ENCODE data around the gene LRRC41.
"Not testable (repeated sequence)": the region's sequence is repeated elsewhere in the genome, so short reads cannot be mapped to it uniquely, and the experiment has no call there.

Gene LRRC41

DNA sequence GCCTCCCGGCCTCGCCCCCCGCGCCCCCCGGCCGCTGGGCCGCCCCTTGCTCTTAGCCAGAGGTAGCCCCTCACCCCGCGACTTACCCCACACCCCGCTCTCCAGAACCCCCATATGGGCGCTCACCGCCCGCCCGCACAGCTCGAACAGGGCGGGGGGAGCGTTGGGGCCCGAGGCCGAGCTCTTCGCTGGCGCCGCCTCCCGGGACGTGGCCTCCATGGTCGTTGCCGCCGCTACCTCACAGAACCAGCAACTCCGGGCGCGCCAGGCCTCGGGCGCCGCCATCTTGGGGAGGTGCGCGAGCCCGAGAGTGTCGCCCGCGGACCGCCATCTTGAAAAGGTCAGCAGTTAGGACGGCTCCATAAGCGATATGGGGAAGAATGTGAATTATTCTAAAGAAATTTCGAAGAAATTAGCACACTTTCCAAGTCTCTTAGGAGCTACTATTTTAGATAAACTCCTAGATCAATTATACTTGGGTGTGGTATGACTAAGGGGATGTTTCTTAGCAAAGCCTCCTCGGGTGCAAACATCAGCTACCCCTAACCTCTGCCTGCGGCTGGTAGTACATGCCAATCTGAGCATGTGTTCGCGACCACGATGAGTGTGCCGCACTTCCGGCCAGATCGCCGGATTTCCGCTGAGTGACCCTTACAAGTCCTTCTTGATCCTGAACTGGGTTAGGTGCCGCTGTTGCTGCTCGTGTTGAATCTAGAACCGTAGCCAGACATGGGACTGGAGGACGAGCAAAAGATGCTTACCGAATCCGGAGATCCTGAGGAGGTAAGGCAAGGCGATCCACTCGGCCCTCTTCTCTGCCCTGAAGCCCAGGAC is at the start of gene LRRC41, which contains the start of gene UQCRH:
LRRC41 (minus strand) TSS at position 579 of the 834 bp plus-strand sequence; CDS start at position 285, 294 bp downstream.
UQCRH (plus strand) TSS at position 661 of the 834 bp plus-strand sequence; CDS start at position 730, 69 bp downstream.
- peak; percentile 90 for DNase-seq

GRCh38 chr1:46352363-46352762 is 48.9 kb upstream of the LRRC41 start:
- DNase-seq: no peak

GRCh38 chr1:46345281-46345680 is 41.9 kb upstream of the LRRC41 start:
- DNase-seq: no peak

GRCh38 chr1:46344481-46344880 is 41.1 kb upstream of the LRRC41 start:
- no peak for DNase-seq

DNA sequence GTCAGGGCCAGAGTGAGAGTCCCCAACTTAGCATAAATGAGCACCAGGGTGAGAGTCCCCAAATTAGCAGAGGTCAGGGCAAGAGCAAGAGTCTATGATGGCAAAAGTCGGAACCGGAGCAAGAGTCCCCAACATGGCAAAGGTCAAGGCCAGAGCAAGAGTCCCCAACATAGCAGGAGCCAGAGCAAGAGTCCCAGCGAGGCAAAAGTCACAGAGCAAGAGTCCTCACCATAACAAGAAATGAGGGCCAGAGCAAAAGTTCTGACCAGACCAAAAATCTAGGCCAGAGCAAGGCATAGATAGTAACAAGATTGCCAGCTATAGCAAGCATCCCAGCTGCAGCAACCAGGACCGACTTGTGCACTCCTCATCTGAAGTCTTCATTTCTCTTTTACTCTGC is 40.3 kb upstream of the LRRC41 start:
- no peak for DNase-seq

GRCh38 chr1:46343351-46343695 is 39.9 kb upstream of the LRRC41 start:
- no peak for DNase-seq

DNA sequence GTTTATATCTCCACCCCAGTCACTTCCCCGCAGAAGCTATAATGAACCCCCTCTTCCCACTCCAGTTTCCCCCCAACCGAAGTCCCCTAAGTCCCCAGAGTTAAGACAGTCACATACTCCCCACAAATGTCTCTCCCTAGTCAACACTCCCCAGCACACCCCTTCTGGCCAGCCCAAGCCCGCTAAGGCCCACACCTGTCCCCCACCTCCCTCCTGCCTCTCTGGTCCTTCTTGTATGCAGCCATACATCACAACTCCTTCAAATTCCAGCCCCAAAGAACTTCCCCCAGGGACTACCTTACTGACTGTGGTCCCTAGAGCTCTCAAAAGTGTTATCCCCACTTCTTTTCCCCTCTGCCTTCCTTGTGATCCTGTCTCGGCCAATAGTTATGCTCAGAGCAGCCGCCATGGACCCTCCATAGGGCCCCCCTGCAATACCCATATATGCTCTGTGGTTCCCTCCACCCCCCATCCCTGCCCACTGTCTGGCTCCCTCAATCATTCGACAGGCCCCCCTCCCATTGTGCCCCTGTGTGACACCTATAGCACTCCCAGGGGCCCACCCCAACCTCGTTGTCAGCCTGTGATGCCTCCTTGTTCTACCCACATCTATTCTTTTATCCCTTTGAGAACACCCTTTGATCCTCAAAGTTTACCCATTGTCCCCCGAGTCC is 39.4 kb upstream of the LRRC41 start:
- no peak for DNase-seq

GRCh38 chr1:46342084-46342656 is 38.8 kb upstream of the LRRC41 start:
- DNase-seq: no peak

DNA sequence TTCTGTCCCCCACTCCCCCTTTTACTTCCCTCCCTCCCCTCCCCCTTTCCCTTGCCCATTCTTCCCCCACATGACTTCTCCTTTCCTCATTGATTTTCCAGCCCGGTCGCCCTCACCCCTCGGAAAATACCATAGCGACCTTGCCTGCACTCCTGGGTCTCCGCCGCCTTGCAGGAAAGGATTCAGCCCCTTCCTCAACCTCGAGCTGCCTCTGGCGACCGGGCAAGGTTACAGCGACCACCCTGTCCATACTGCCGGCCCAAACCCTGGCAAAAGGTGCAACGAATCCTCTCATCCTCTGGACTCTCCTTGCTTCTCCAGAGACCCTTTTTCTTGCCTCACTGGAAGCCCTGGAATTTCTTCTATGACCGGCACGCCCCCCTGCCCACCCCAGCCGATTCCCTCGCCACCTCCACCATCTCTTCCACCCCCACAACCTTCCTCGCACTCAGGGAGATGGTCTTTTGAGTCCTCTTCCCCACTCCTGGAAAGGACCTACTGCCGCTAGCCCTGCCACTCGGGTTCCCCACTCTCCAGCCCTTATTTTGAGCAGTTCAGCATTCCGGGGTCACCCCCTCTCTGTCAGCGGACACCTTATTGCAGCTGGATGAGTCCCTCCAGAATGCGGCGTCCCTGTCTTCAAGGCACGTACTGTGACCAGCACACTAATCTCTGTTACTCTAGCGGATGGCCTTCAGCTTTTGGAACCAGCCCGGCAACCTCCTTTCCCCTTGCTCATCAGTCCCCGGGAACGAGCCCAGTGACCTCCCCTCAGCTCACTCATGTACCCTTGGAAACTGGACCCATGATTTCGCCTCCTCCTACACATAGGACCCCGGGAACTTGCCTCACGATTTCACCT is 38.0 kb upstream of the LRRC41 start:
- no peak for DNase-seq

- peak; percentile 80 to 84 for DNase-seq
These were observed 37.2 kb upstream of the LRRC41 start, which contains the start of gene NSUN4 for GRCh38 chr1:46340404-46341221. Gene NSUN4, plus strand, starts transcription at chr1:46340807. Its CDS starts 20 bp downstream, at chr1:46340827.

- not testable (repeated sequence) for DNase-seq
These were observed 34.0 kb upstream of the LRRC41 start for GRCh38 chr1:46337409-46337808.

GRCh38 chr1:46335081-46335480 is 31.7 kb upstream of the LRRC41 start:
- no peak for DNase-seq

- DNase-seq: no peak
These were observed 30.6 kb upstream of the LRRC41 start for GRCh38 chr1:46334030-46334384.

DNA sequence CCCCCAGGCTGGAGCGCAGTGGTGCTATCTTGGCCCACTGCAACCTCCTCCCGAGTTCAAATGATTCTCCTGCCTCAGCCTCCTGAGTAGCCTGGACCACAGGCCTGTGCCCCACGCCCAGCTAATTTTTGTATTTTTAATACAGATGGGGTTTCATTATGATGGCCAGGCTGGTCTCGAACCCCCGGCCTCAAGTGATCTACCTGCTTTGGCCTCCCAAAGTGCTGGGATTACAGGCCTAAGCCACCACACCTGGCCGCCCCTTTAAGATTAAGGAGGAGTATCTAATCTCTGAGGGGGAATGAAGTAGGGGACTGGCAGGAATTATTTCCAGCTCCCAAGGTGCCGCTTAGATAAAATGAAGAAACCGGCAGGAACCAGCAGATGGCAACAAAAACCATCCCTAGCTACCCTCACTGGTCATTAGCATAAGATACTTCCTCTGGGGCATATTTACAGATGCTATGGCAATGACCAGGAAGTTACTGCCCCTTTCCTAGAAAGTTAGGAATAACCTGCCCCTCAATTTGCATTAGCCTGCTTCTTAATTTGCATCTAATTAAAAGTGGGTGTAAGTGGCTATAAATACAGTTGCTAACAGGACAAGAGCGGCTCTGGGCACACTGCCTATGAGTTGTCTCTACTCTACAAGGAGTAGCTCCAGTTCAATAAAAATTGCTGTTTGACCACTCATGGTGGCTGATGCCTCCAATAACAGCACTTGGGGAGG is 30.0 kb upstream of the LRRC41 start:
- DNase-seq: no peak

GRCh38 chr1:46331786-46332540 is 28.5 kb upstream of the LRRC41 start:
- not testable (repeated sequence) for DNase-seq

DNA sequence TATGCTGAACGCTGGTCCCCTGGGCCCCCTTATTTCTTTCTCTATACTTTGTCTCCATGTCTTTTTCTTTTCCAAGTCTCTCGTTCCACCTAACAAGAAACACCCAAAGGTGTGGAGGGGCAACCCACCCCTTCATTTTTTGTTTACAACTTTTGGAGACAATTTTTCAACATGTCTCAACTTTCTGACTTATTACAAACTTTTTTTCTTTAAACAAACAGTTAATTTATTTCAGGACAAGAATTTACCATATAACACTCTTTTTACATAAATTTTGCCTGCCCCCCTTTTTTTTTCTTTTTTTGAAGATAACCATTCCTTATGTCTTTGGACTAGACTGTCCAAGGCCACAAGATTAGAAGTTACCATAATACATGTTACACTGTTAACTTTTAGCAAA is 27.0 kb upstream of the LRRC41 start:
- not testable (repeated sequence) for DNase-seq

- not testable (repeated sequence) for DNase-seq
These were observed 26.4 kb upstream of the LRRC41 start for GRCh38 chr1:46329807-46330206.

GRCh38 chr1:46328182-46328581 is 24.8 kb upstream of the LRRC41 start:
- not testable (repeated sequence) for DNase-seq

DNA sequence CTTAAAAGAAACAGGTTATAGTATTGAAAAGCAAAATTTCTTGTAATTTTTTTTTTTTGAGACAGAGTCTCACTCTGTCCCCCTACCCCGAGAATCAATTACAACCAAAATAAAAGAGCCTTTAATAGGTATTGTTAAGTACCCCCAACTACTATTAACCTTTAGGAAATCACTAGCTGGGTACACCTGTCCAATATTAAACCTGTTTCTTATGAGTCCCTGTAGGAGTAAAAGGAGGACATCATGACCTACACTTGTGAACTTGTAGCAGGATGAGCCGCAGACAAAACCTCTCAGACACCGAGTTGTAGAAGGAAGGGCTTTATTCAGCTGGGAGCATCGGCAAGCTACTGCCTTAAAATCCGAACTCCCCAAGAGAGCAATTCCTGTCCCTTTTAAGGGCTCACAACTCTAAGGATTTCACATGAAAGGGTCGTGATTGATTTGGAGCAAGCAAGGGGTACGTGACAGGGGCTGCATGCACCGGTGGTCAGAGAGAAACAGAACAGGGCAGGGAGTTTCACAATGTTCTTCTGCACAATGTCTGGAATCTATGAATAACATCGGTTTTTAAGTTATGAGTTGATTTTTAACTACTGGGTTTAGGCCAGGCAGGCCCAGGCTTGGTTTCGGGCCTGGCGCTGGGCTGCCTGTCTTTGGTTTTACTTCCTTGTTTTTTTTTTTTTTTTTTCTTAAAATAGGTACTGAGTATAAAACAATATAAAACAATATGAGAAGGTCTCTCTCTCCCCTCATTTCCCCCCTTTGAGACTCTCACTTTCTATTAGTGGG is 22.1 kb upstream of the LRRC41 start:
- DNase-seq: not testable (repeated sequence)

All from activated CD4-positive, alpha-beta T cell treated with anti-CD3 and anti-CD28 coated beads, Interleukin-2, amount 50 U/mL, for 4 hours (primary cell).